DLD1 (cell line): Measurements from ENCODE around the gene SCIMP.
"Not testable (repeated sequence)": the region's sequence is repeated elsewhere in the genome, so short reads cannot be mapped to it uniquely, and the experiment has no call there.

Source experiments
- in situ Hi-C: cut with HindIII; loops from 2 replicates; pipeline ENCODE4 v1.10.0; 2017; ENCODE audit warnings: low sequenced_read_pairs

The SCIMP gene

GRCh38 chr17:5191541-5192417 lies 42.9 kb downstream of the SCIMP start, which contains the start of gene ZNF594:
Gene ZNF594 (minus strand): TSS chr17:5191868. CDS start chr17:5184256, 7,612 bp downstream.
- in situ Hi-C loops = no loop called here

- in situ Hi-C loops = no loop called here
Observed at GRCh38 chr17:5184288-5184687, 50.4 kb downstream of the SCIMP start.

GRCh38 chr17:5183410-5183793 lies 51.3 kb downstream of the SCIMP start:
- in situ Hi-C loops = no loop called here

GRCh38 chr17:5182597-5183409 lies 51.9 kb downstream of the SCIMP start:
- in situ Hi-C loops = no loop called here

- in situ Hi-C loops = no loop called here
Observed at GRCh38 chr17:5181509-5182305, 53.0 kb downstream of the SCIMP start.

- in situ Hi-C loops = no loop called here
Observed at GRCh38 chr17:5179003-5179402, 55.7 kb downstream of the SCIMP start.

- in situ Hi-C loops = not testable (repeated sequence)
Observed at GRCh38 chr17:5175027-5175426, 59.6 kb downstream of the SCIMP start.

- in situ Hi-C loops = not testable (repeated sequence)
Observed at GRCh38 chr17:5165791-5166564, 68.7 kb downstream of the SCIMP start.

- in situ Hi-C loops = no loop called here
Observed at GRCh38 chr17:5164436-5164835, 70.2 kb downstream of the SCIMP start.

- in situ Hi-C loops = not testable (repeated sequence)
Observed at GRCh38 chr17:5161793-5162192, 72.9 kb downstream of the SCIMP start.

GRCh38 chr17:5160702-5161101 lies 74.0 kb downstream of the SCIMP start:
- in situ Hi-C loops = not testable (repeated sequence)
